GM12878 (cell line): ENCODE data around the gene CXADR. TPM values are rescaled to one million over a fixed set of nuclear protein-coding genes. Genes with fewer than 3 reads are reported as not detected.

Source experiments
- ATAC-seq: fragments of 200-7000 bp; cut with Tn5 transposase; 3 replicates; pipeline ENCODE4 v1.9.1; 2020; ENCODE audit warnings: mild to moderate bottlenecking, moderate library complexity
- BruUV-seq: library from RNA; stranded (reverse); fragments of 400-500 nt; replicated peaks from 2 replicates; lab custom pipeline; 2021; lab: Mats Ljungman, UMichigan
- CTCF ChIA-PET: fragments of 300-600 bp; sonication (Branson Sonifier 250); formaldehyde crosslinking; extraction: SDS; loops from one replicate; lab custom pipeline; 2021; ENCODE audit warnings: inconsistent platforms; lab: Yijun Ruan, JAX
- POLR2A ChIA-PET: fragments of 350-600 bp; formaldehyde crosslinking; extraction: SDS; loops from one replicate; lab custom pipeline; 2021; ENCODE audit warnings: inconsistent platforms; lab: Charles Lee
- RAD21 ChIA-PET: fragments of 300-600 bp; sonication (Branson Sonifier 250); formaldehyde crosslinking; loops from one replicate; lab custom pipeline; 2023; ENCODE audit warnings: antibody characterized with exemption; ENCODE audit not compliant: unreplicated experiment; lab: Charles Lee
- SMC1A ChIA-PET: fragments of 300-600 bp; sonication (Branson Sonifier 250); formaldehyde crosslinking; loops from one replicate; lab custom pipeline; 2023; ENCODE audit not compliant: unreplicated experiment, uncharacterized antibody; lab: Charles Lee
- DNase-seq: peaks from one replicate; pipeline ENCODE4 v3.0.0-alpha.2; 2011; ENCODE audit warnings: low read depth, low spot score
- FAIRE-seq: peaks from 3 replicates; lab custom pipeline; 2011; peaks lifted over from hg19 to GRCh38; lab: Jason Lieb, UNC
- H2AFZ ChIP-seq: 2 replicates; pipeline ENCODE4 v1.6.0; 2011; ENCODE audit warnings: low read depth, low read length, control low read depth; ENCODE audit not compliant: control insufficient read depth
- H3K27ac ChIP-seq: 2 replicates; pipeline ENCODE4 v1.5.1; 2011; ENCODE audit warnings: control low read depth; ENCODE audit not compliant: control insufficient read depth, insufficient read depth
- H3K27me3 ChIP-seq, 2 experiments: replicated peaks in 1 of 2; 2 replicates each; pipeline versions ENCODE4 v1.6.0 to v1.6.1; 2011; ENCODE audit warnings: low read length in 1 of 2; ENCODE audit not compliant: control insufficient read depth in 2 of 2, insufficient read depth in 2 of 2
- H3K36me3 ChIP-seq, 2 experiments: 2 replicates each; pipeline ENCODE4 v1.5.1; 2011; ENCODE audit warnings: low read length in 1 of 2; ENCODE audit not compliant: control insufficient read depth in 2 of 2, insufficient read depth in 2 of 2
- H3K4me1 ChIP-seq: 2 replicates; pipeline ENCODE4 v1.6.1; 2011; ENCODE audit warnings: mild to moderate bottlenecking, low read length, moderate library complexity, mixed read lengths; ENCODE audit not compliant: control insufficient read depth, insufficient read depth
- H3K4me2 ChIP-seq: 2 replicates; pipeline ENCODE4 v1.6.0; 2011; ENCODE audit warnings: control low read depth; ENCODE audit not compliant: control insufficient read depth, insufficient read depth
- H3K4me3 ChIP-seq: fragments of 200-600 bp; sonication (generic); 2 replicates; pipeline ENCODE4 v1.5.1; 2016
- H3K79me2 ChIP-seq: 2 replicates; pipeline ENCODE4 v1.6.0; 2011; ENCODE audit warnings: low read length; ENCODE audit not compliant: control insufficient read depth, insufficient read depth
- H3K9ac ChIP-seq: 2 replicates; pipeline ENCODE4 v1.8.0; 2011; ENCODE audit warnings: low read length, control low read depth, mixed read lengths; ENCODE audit not compliant: control insufficient read depth, insufficient read depth
- H3K9me3 ChIP-seq: replicated peaks from 3 replicates; pipeline ENCODE4 v1.5.1; 2011; ENCODE audit warnings: mild to moderate bottlenecking, low read length; ENCODE audit not compliant: control insufficient read depth, insufficient read depth
- H4K20me1 ChIP-seq: 2 replicates; pipeline ENCODE4 v1.6.0; 2011; ENCODE audit not compliant: control insufficient read depth, insufficient read depth
- CBX3 ChIP-seq: fragments of 200-600 bp; sonication (generic); IDR thresholded peaks from 2 replicates; pipeline ENCODE4 v1.6.1; 2016; ENCODE audit warnings: low read depth, borderline replicate concordance
- CHD4 ChIP-seq: fragments of 200-600 bp; sonication (generic); IDR thresholded peaks from 2 replicates; pipeline ENCODE4 v1.6.1; 2016; ENCODE audit warnings: mild to moderate bottlenecking
- EP300 ChIP-seq, 2 experiments: fragments of 150-350 bp in 1 of 2; IDR thresholded peaks; 2 replicates each; pipeline ENCODE4 v1.6.1; 2011 to 2012; ENCODE audit warnings: low read depth in 2 of 2, low read length in 2 of 2, borderline replicate concordance in 1 of 2, improper control_type of control experiment in 1 of 2, inconsistent platforms in 1 of 2; ENCODE audit not compliant: control insufficient read depth in 1 of 2
- ETV6 ChIP-seq, 2 experiments: fragments of 450-650 bp in 1 of 2; IDR thresholded peaks in 1 of 2; conservative IDR thresholded peaks in 1 of 2; 2 replicates each; pipeline ENCODE4 v1.6.1; 2014; ENCODE audit warnings: antibody characterized with exemption in 1 of 2, borderline replicate concordance in 1 of 2, low read depth in 1 of 2, mild to moderate bottlenecking in 1 of 2, moderate library complexity in 1 of 2
- EZH2 ChIP-seq: IDR thresholded peaks from 2 replicates; pipeline ENCODE4 v1.6.1; 2012; ENCODE audit warnings: low read depth, mild to moderate bottlenecking, control low read depth, inconsistent platforms, low read length, borderline replicate concordance; ENCODE audit not compliant: control insufficient read depth
- FOXM1 ChIP-seq: IDR thresholded peaks from 2 replicates; pipeline ENCODE4 v1.6.1; 2012; ENCODE audit warnings: low read depth, mild to moderate bottlenecking, inconsistent platforms, low read length, moderate library complexity
- HCFC1 ChIP-seq: fragments of 150-350 bp; IDR thresholded peaks from 2 replicates; pipeline ENCODE4 v1.6.1; 2014; ENCODE audit warnings: low read length
- HDAC6 ChIP-seq: fragments of 200-600 bp; sonication (generic); IDR thresholded peaks from one replicate; pipeline ENCODE4 v1.8.0; 2017; ENCODE audit warnings: antibody characterized with exemption; ENCODE audit not compliant: unreplicated experiment
- MEF2A ChIP-seq: IDR thresholded peaks from 2 replicates; pipeline ENCODE4 v1.6.1; 2011; ENCODE audit warnings: low read depth, mild to moderate bottlenecking, low read length, moderate library complexity; ENCODE audit not compliant: insufficient read depth
- NFXL1 ChIP-seq: fragments of 450-650 bp; IDR thresholded peaks from 2 replicates; pipeline ENCODE4 v1.6.1; 2017; ENCODE audit warnings: antibody characterized with exemption, mild to moderate bottlenecking, borderline replicate concordance
- POLR2AphosphoS2 ChIP-seq: IDR thresholded peaks from 2 replicates; pipeline ENCODE4 v1.6.1; 2011; ENCODE audit warnings: low read depth, mild to moderate bottlenecking, low read length, improper control_type of control experiment, moderate library complexity
- RAD21 ChIP-seq: IDR thresholded peaks from 2 replicates; pipeline ENCODE4 v1.6.1; 2011; ENCODE audit warnings: mild to moderate bottlenecking, low read depth, low read length, moderate library complexity; ENCODE audit not compliant: insufficient read depth
- STAT3 ChIP-seq: IDR thresholded peaks from 2 replicates; pipeline ENCODE4 v1.6.1; 2011; ENCODE audit warnings: low read depth, low read length, improper control_type of control experiment
- TARDBP ChIP-seq: IDR thresholded peaks from 2 replicates; pipeline ENCODE4 v1.6.1; 2016; ENCODE audit warnings: borderline replicate concordance
- TCF7 ChIP-seq: IDR thresholded peaks from 2 replicates; pipeline ENCODE4 v1.6.1; 2014; ENCODE audit warnings: antibody characterized with exemption, borderline replicate concordance
- ZNF207 ChIP-seq: fragments of 450-650 bp; IDR thresholded peaks from 2 replicates; pipeline ENCODE4 v1.6.1; 2014; ENCODE audit warnings: antibody characterized with exemption, mild to moderate bottlenecking, borderline replicate concordance
- ZNF622 ChIP-seq: fragments of 450-650 bp; IDR thresholded peaks from 2 replicates; pipeline ENCODE4 v1.6.1; 2017; ENCODE audit warnings: mild to moderate bottlenecking, inconsistent platforms
- ZZZ3 ChIP-seq: IDR thresholded peaks from 2 replicates; pipeline ENCODE4 v1.6.1; 2011; ENCODE audit warnings: low read depth; ENCODE audit not compliant: control insufficient read depth, insufficient read length
- WGBS: methylation state at CpG from one replicate; pipeline ENCODE4 v1.1.6; 2016; ENCODE audit warnings: low lambda C conversion rate; ENCODE audit not compliant: insufficient replicate concordance, insufficient coverage; ENCODE audit errors: missing lambda C conversion rate; 5-methylcytosine and 5-hydroxymethylcytosine counted together
- in situ Hi-C: fragments of 300-500 bp; cut with MboI; formaldehyde crosslinking; loops from 9 replicates; pipeline ENCODE4 v1.14.3; 2018; ENCODE audit warnings: mixed read lengths
- intact Hi-C: fragments of 100-400 bp; cut with micrococcal nuclease; formaldehyde crosslinking; loops from one replicate; pipeline ENCODE4 v1.14.2; 2022; ENCODE audit not compliant: unreplicated experiment
- polyA plus RNA-seq, 11 experiments: library from polyadenylated mRNA; depleted of rRNA in 4 of 11; unstranded in 6 of 11; stranded (reverse) in 5 of 11; fragments of >200 nt; fragmentation: Nextera tagmentation in 4 of 11; fragmentation: Illumina TruSeq in 1 of 11; extraction: Ambion mirVana in 4 of 11; extraction: Trizol in 1 of 11; gene quantifications; 1 replicate in 1 of 11; 2 replicates in 10 of 11; pipeline versions ENCODE4 v1.2.1 to v1.2.3, GENCODE V29; 2011 to 2016; ENCODE audit warnings: inconsistent platforms in 2 of 11, missing spikeins in 2 of 11, low read depth in 1 of 11
- total RNA-seq, 4 experiments: library from RNA; depleted of rRNA in 3 of 4; stranded (reverse); fragments of >200 nt in 3 of 4; fragmentation: Illumina TruSeq in 1 of 4; extraction: Trizol in 1 of 4; gene quantifications; 2 replicates each; pipeline versions ENCODE4 v1.2.1 to v1.2.3, GENCODE V29; 2013 to 2021
- TF ChIP-seq, protein P1 (sequence below): fragments of 450-650 bp; IDR thresholded peaks from 2 replicates; pipeline ENCODE4 v1.6.1; 2016; ENCODE audit warnings: mild to moderate bottlenecking

The CXADR gene
- total and polyA plus RNA-seq, 10 of the 15 experiments (the other 5 are each of a cell fraction or from before 2014, with no cell fraction given): 0.01 to 0.64 (median 0.13) TPM

DNA sequence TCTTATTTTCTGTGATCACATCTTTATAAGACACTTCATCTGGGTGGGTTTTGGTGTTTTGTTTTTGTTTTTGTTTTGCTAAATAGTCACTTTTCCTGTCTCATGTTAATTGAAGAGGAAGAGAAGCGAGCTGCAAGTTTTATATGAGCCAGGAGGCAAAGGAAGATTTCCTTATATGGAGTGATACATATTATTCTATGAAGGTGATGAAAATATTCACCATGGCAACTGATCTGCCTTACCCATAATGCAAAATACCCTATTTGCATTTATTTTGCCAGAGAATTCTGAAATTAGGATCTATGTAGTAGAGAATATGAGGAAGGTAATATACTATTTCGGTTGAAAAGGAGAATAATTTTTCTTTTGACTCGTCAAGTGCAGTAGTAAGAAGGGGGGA, 13.9 kb downstream of the CXADR start:
- FAIRE-seq: no peak

DNA sequence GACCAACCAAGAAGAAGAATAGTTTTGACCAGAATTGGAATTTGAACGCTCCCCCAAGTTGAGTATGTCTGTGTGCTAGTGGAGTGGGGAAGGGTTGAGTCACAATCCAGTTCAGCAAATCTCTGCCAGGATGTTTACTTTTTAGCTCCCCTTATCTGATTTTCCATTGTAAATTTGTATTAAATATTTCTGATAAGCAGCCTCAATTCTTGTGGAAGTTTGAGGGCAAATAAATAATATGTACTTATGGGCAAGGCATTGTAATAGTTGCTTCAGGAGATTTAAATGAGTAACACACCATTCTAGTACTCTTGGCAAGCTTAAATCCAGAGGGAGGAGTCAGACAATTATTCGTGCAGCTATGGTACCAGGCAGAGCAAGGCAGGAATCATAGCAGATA, 14.4 kb downstream of the CXADR start:
- no peaks in the 10 kb centered on the region; a peak in 1 of 4 replicates for H3K27me3 ChIP-seq
- ChIA-PET CTCF (no interaction called here), SMC1A (no interaction called here), RAD21 (no interaction called here), POLR2A (no interaction called here)
- no peaks in the 10 kb centered on the region for H3K9me3 ChIP-seq
- FAIRE-seq (no peak), DNase-seq (no peak), ATAC-seq (no peak)
- no peak overlapping the region for H3K4me3 ChIP-seq
- in situ Hi-C loops: no loop called here
- no peak overlapping the region for H3K27ac ChIP-seq
- H3K79me2 ChIP-seq: no peaks in the 10 kb centered on the region
- H3K36me3 ChIP-seq: no peaks in the 10 kb centered on the region
- H2AFZ ChIP-seq: no peak overlapping the region
- no peak overlapping the region for H3K9ac ChIP-seq
- H4K20me1 ChIP-seq: no peaks in the 10 kb centered on the region
- intact Hi-C loops: no loop called here
- 0% methylated on average over 2 of the region's 2 CpGs for WGBS
- no TSS peak for BruUV-seq
- H3K4me1 ChIP-seq: no peaks in the 10 kb centered on the region
- no peak overlapping the region for H3K4me2 ChIP-seq
- TF ChIP-seq HCFC1 (no peak), CBX3 (no peak), TARDBP (no peak), RAD21 (no peak), ZZZ3 (no peak), EZH2 (no peak), MEF2A (no peak), CHD4 (no peak), NFXL1 (no peak), HDAC6 (no peak), ZNF622 (no peak), POLR2AphosphoS2 (no peak), FOXM1 (no peak), EP300 (IDR thresholded peaks at IDR 0.05; ENCODE audit: borderline replicate concordance in 1 of 2, control insufficient read depth in 1 of 2, low read depth in 2 of 2, low read length in 2 of 2) (no peak), ETV6 (conservative IDR thresholded peaks at IDR 0.05 in 1 of 2, IDR thresholded peaks at IDR 0.05 in 1 of 2; ENCODE audit: borderline replicate concordance in 1 of 2, low read depth in 1 of 2) (no peak), STAT3 (no peak), ZNF207 (no peak)
- TF ChIP-seq, protein P1, sequence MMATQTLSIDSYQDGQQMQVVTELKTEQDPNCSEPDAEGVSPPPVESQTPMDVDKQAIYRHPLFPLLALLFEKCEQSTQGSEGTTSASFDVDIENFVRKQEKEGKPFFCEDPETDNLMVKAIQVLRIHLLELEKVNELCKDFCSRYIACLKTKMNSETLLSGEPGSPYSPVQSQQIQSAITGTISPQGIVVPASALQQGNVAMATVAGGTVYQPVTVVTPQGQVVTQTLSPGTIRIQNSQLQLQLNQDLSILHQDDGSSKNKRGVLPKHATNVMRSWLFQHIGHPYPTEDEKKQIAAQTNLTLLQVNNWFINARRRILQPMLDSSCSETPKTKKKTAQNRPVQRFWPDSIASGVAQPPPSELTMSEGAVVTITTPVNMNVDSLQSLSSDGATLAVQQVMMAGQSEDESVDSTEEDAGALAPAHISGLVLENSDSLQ: no peak

More for the DNA sequence above, 13.9 kb downstream of the CXADR start:
- intact Hi-C loops (no loop called here), in situ Hi-C loops (no loop called here)
- Histone ChIP-seq H3K27ac (no peak overlapping the region), H3K27me3 (no peaks in the 10 kb centered on the region; a peak in 1 of 4 replicates), H3K79me2 (no peaks in the 10 kb centered on the region), H3K4me2 (no peak overlapping the region), H4K20me1 (no peaks in the 10 kb centered on the region), H3K4me3 (no peak overlapping the region), H3K4me1 (no peaks in the 10 kb centered on the region), H3K36me3 (no peaks in the 10 kb centered on the region), H2AFZ (no peak overlapping the region), H3K9ac (no peak overlapping the region), H3K9me3 (no peaks in the 10 kb centered on the region)
- ChIA-PET POLR2A (no interaction called here), CTCF (no interaction called here), RAD21 (no interaction called here), SMC1A (no interaction called here)
- ATAC-seq: no peak
- 6% methylated on average over 3 of the region's 3 CpGs for WGBS
- TF ChIP-seq TCF7: no peak
- BruUV-seq: no TSS peak
- DNase-seq: no peak
